GM12878 (cell line): ENCODE measurements around the gene HPSE2. TPM values are rescaled to one million over a fixed set of nuclear protein-coding genes. Genes with fewer than 3 reads are reported as not detected.

Source experiments
- ATAC-seq: fragments of 200-7000 bp; cut with Tn5 transposase; 3 replicates; pipeline ENCODE4 v1.9.1; 2020; ENCODE audit warnings: mild to moderate bottlenecking, moderate library complexity
- BruUV-seq: library from RNA; stranded (reverse); fragments of 400-500 nt; replicated peaks from 2 replicates; lab custom pipeline; 2021; lab: Mats Ljungman, UMichigan
- CTCF ChIA-PET: fragments of 300-600 bp; sonication (Branson Sonifier 250); formaldehyde crosslinking; extraction: SDS; loops from one replicate; lab custom pipeline; 2021; ENCODE audit warnings: inconsistent platforms; lab: Yijun Ruan, JAX
- POLR2A ChIA-PET: fragments of 350-600 bp; formaldehyde crosslinking; extraction: SDS; loops from one replicate; lab custom pipeline; 2021; ENCODE audit warnings: inconsistent platforms; lab: Charles Lee
- RAD21 ChIA-PET: fragments of 300-600 bp; sonication (Branson Sonifier 250); formaldehyde crosslinking; loops from one replicate; lab custom pipeline; 2023; ENCODE audit warnings: antibody characterized with exemption; ENCODE audit not compliant: unreplicated experiment; lab: Charles Lee
- SMC1A ChIA-PET: fragments of 300-600 bp; sonication (Branson Sonifier 250); formaldehyde crosslinking; loops from one replicate; lab custom pipeline; 2023; ENCODE audit not compliant: unreplicated experiment, uncharacterized antibody; lab: Charles Lee
- DNase-seq: peaks from one replicate; pipeline ENCODE4 v3.0.0-alpha.2; 2011; ENCODE audit warnings: low read depth, low spot score
- FAIRE-seq: peaks from 3 replicates; lab custom pipeline; 2011; peaks lifted over from hg19 to GRCh38; lab: Jason Lieb, UNC
- H2AFZ ChIP-seq: 2 replicates; pipeline ENCODE4 v1.6.0; 2011; ENCODE audit warnings: low read depth, low read length, control low read depth; ENCODE audit not compliant: control insufficient read depth
- H3K27ac ChIP-seq: 2 replicates; pipeline ENCODE4 v1.5.1; 2011; ENCODE audit warnings: control low read depth; ENCODE audit not compliant: control insufficient read depth, insufficient read depth
- H3K27me3 ChIP-seq, 2 experiments: replicated peaks in 1 of 2; 2 replicates each; pipeline versions ENCODE4 v1.6.0 to v1.6.1; 2011; ENCODE audit warnings: low read length in 1 of 2; ENCODE audit not compliant: control insufficient read depth in 2 of 2, insufficient read depth in 2 of 2
- H3K36me3 ChIP-seq, 2 experiments: 2 replicates each; pipeline ENCODE4 v1.5.1; 2011; ENCODE audit warnings: low read length in 1 of 2; ENCODE audit not compliant: control insufficient read depth in 2 of 2, insufficient read depth in 2 of 2
- H3K4me1 ChIP-seq: 2 replicates; pipeline ENCODE4 v1.6.1; 2011; ENCODE audit warnings: mild to moderate bottlenecking, low read length, moderate library complexity, mixed read lengths; ENCODE audit not compliant: control insufficient read depth, insufficient read depth
- H3K4me2 ChIP-seq: 2 replicates; pipeline ENCODE4 v1.6.0; 2011; ENCODE audit warnings: control low read depth; ENCODE audit not compliant: control insufficient read depth, insufficient read depth
- H3K4me3 ChIP-seq: fragments of 200-600 bp; sonication (generic); 2 replicates; pipeline ENCODE4 v1.5.1; 2016
- H3K79me2 ChIP-seq: 2 replicates; pipeline ENCODE4 v1.6.0; 2011; ENCODE audit warnings: low read length; ENCODE audit not compliant: control insufficient read depth, insufficient read depth
- H3K9ac ChIP-seq: 2 replicates; pipeline ENCODE4 v1.8.0; 2011; ENCODE audit warnings: low read length, control low read depth, mixed read lengths; ENCODE audit not compliant: control insufficient read depth, insufficient read depth
- H3K9me3 ChIP-seq: replicated peaks from 3 replicates; pipeline ENCODE4 v1.5.1; 2011; ENCODE audit warnings: mild to moderate bottlenecking, low read length; ENCODE audit not compliant: control insufficient read depth, insufficient read depth
- H4K20me1 ChIP-seq: 2 replicates; pipeline ENCODE4 v1.6.0; 2011; ENCODE audit not compliant: control insufficient read depth, insufficient read depth
- ASH2L ChIP-seq: fragments of 300-600, 200-600 bp; sonication (generic); IDR thresholded peaks from 2 replicates; pipeline ENCODE4 v1.6.1; 2017; ENCODE audit warnings: low read depth, mild to moderate bottlenecking, borderline replicate concordance
- BMI1 ChIP-seq: fragments of 450-650 bp; IDR thresholded peaks from 2 replicates; pipeline ENCODE4 v1.6.1; 2016; ENCODE audit warnings: mild to moderate bottlenecking, moderate library complexity, borderline replicate concordance
- DPF2 ChIP-seq: fragments of 450-650 bp; IDR thresholded peaks from 2 replicates; pipeline ENCODE4 v1.6.1; 2017; ENCODE audit warnings: mild to moderate bottlenecking
- IRF4 ChIP-seq: IDR thresholded peaks from 2 replicates; pipeline ENCODE4 v1.6.1; 2011; ENCODE audit warnings: low read depth, low read length
- KLF5 ChIP-seq: fragments of 450-650 bp; IDR thresholded peaks from 2 replicates; pipeline ENCODE4 v1.6.1; 2014; ENCODE audit warnings: mild to moderate bottlenecking; ENCODE audit not compliant: partially characterized antibody
- MEF2A ChIP-seq: IDR thresholded peaks from 2 replicates; pipeline ENCODE4 v1.6.1; 2011; ENCODE audit warnings: low read depth, mild to moderate bottlenecking, low read length, moderate library complexity; ENCODE audit not compliant: insufficient read depth
- NRF1 ChIP-seq: conservative IDR thresholded peaks from 2 replicates; pipeline ENCODE4 v1.6.1; 2011; ENCODE audit warnings: mild to moderate bottlenecking, low read depth, low read length, improper control_type of control experiment
- PAX5 ChIP-seq: IDR thresholded peaks from 2 replicates; pipeline ENCODE4 v1.6.1; 2011; ENCODE audit warnings: low read depth, low read length, borderline replicate concordance
- POU2F2 ChIP-seq: IDR thresholded peaks from 3 replicates; pipeline ENCODE4 v1.6.1; 2011; ENCODE audit warnings: low read depth, mild to moderate bottlenecking, low read length, borderline replicate concordance
- STAT1 ChIP-seq: fragments of 450-650 bp; conservative IDR thresholded peaks from 2 replicates; pipeline ENCODE4 v1.6.1; 2014; ENCODE audit warnings: antibody characterized with exemption, mild to moderate bottlenecking
- TCF12 ChIP-seq: IDR thresholded peaks from 2 replicates; pipeline ENCODE4 v1.6.1; 2011; ENCODE audit warnings: low read depth, mild to moderate bottlenecking, low read length
- TCF7 ChIP-seq: IDR thresholded peaks from 2 replicates; pipeline ENCODE4 v1.6.1; 2014; ENCODE audit warnings: antibody characterized with exemption, borderline replicate concordance
- WRNIP1 ChIP-seq: IDR thresholded peaks from 2 replicates; pipeline ENCODE4 v1.6.1; 2011; ENCODE audit warnings: low read depth, low read length, improper control_type of control experiment, borderline replicate concordance
- ZBED1 ChIP-seq: IDR thresholded peaks from 2 replicates; pipeline ENCODE4 v1.6.1; 2016; ENCODE audit warnings: borderline replicate concordance
- in situ Hi-C: fragments of 300-500 bp; cut with MboI; formaldehyde crosslinking; loops from 9 replicates; pipeline ENCODE4 v1.14.3; 2018; ENCODE audit warnings: mixed read lengths
- intact Hi-C: fragments of 100-400 bp; cut with micrococcal nuclease; formaldehyde crosslinking; loops from one replicate; pipeline ENCODE4 v1.14.2; 2022; ENCODE audit not compliant: unreplicated experiment
- polyA plus RNA-seq, 11 experiments: library from polyadenylated mRNA; depleted of rRNA in 4 of 11; unstranded in 6 of 11; stranded (reverse) in 5 of 11; fragments of >200 nt; fragmentation: Nextera tagmentation in 4 of 11; fragmentation: Illumina TruSeq in 1 of 11; extraction: Ambion mirVana in 4 of 11; extraction: Trizol in 1 of 11; gene quantifications; 1 replicate in 1 of 11; 2 replicates in 10 of 11; pipeline versions ENCODE4 v1.2.1 to v1.2.3, GENCODE V29; 2011 to 2016; ENCODE audit warnings: inconsistent platforms in 2 of 11, missing spikeins in 2 of 11, low read depth in 1 of 11
- total RNA-seq, 4 experiments: library from RNA; depleted of rRNA in 3 of 4; stranded (reverse); fragments of >200 nt in 3 of 4; fragmentation: Illumina TruSeq in 1 of 4; extraction: Trizol in 1 of 4; gene quantifications; 2 replicates each; pipeline versions ENCODE4 v1.2.1 to v1.2.3, GENCODE V29; 2013 to 2021
- TF ChIP-seq, protein P1 (sequence below): IDR thresholded peaks from 2 replicates; pipeline ENCODE4 v1.6.1; 2012; ENCODE audit warnings: low read depth, low read length, improper control_type of control experiment
- TF ChIP-seq, protein P2 (sequence below): fragments of 450-650 bp; IDR thresholded peaks from 2 replicates; pipeline ENCODE4 v1.6.1; 2018; ENCODE audit warnings: borderline replicate concordance, mild to moderate bottlenecking; ENCODE audit not compliant: partially characterized antibody
- TF ChIP-seq, protein P3 (sequence below): fragments of 450-650 bp; formaldehyde crosslinking; IDR thresholded peaks from 2 replicates; pipeline ENCODE4 v1.5.0; 2022; ENCODE audit warnings: mild to moderate bottlenecking, missing genetic modification characterization

HPSE2 gene
- total and polyA plus RNA-seq, 10 of the 15 experiments (the other 5 are each of a cell fraction or from before 2014, with no cell fraction given): 0.06 TPM; not detected in 9

- intact Hi-C loops: no loop called here
- FAIRE-seq: no peak
- BruUV-seq: no TSS peak
These were observed 116.3 kb downstream of the HPSE2 start for GRCh38 chr10:99119258-99119748.

More at GRCh38 chr10:99119258-99119748, 116.3 kb downstream of the HPSE2 start:
- SMC1A ChIA-PET: interaction anchor here (1.4 kb wide), 1 partner anchor 32 kb away, joined by 3 read pairs; no protein-coding TSS in a partner anchor
- H3K27me3 ChIP-seq: no peaks in the 10 kb centered on the region
- RAD21 ChIA-PET: no interaction called here
- ATAC-seq (no peak), DNase-seq (no peak)
- no peaks in the 10 kb centered on the region for H3K79me2 ChIP-seq
- CTCF ChIA-PET: interaction anchor here (0.5 kb wide), 1 partner anchor 1837 kb away, joined by 3 read pairs; no protein-coding TSS in a partner anchor
- POLR2A ChIA-PET: no interaction called here
- H4K20me1 ChIP-seq: no peaks in the 10 kb centered on the region
- no peaks in the 10 kb centered on the region for H3K36me3 ChIP-seq
- no peaks in the 10 kb centered on the region for H3K9me3 ChIP-seq
- H3K4me2 ChIP-seq: no peak overlapping the region
- H3K4me3 ChIP-seq: no peak overlapping the region
- H3K4me1 ChIP-seq: no peaks in the 10 kb centered on the region
- H2AFZ ChIP-seq: no peak overlapping the region
- in situ Hi-C loops: no loop called here
- H3K9ac ChIP-seq: no peak overlapping the region
- H3K27ac ChIP-seq: no peak overlapping the region
- TF ChIP-seq ASH2L (no peak), NRF1 (no peak), STAT1 (no peak), PAX5 (no peak), POU2F2 (no peak), MEF2A (no peak), BMI1 (no peak), KLF5 (no peak), TCF7 (no peak), WRNIP1 (no peak), IRF4 (no peak), ZBED1 (no peak), DPF2 (no peak), TCF12 (no peak)
- TF ChIP-seq, protein P1, sequence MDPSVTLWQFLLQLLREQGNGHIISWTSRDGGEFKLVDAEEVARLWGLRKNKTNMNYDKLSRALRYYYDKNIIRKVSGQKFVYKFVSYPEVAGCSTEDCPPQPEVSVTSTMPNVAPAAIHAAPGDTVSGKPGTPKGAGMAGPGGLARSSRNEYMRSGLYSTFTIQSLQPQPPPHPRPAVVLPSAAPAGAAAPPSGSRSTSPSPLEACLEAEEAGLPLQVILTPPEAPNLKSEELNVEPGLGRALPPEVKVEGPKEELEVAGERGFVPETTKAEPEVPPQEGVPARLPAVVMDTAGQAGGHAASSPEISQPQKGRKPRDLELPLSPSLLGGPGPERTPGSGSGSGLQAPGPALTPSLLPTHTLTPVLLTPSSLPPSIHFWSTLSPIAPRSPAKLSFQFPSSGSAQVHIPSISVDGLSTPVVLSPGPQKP: no peak
- TF ChIP-seq, protein P2, sequence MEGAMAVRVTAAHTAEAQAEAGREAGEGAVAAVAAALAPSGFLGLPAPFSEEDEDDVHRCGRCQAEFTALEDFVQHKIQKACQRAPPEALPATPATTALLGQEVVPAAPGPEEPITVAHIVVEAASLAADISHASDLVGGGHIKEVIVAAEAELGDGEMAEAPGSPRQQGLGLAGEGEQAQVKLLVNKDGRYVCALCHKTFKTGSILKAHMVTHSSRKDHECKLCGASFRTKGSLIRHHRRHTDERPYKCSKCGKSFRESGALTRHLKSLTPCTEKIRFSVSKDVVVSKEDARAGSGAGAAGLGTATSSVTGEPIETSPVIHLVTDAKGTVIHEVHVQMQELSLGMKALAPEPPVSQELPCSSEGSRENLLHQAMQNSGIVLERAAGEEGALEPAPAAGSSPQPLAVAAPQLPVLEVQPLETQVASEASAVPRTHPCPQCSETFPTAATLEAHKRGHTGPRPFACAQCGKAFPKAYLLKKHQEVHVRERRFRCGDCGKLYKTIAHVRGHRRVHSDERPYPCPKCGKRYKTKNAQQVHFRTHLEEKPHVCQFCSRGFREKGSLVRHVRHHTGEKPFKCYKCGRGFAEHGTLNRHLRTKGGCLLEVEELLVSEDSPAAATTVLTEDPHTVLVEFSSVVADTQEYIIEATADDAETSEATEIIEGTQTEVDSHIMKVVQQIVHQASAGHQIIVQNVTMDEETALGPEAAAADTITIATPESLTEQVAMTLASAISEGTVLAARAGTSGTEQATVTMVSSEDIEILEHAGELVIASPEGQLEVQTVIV: no peak
- TF ChIP-seq, protein P3, sequence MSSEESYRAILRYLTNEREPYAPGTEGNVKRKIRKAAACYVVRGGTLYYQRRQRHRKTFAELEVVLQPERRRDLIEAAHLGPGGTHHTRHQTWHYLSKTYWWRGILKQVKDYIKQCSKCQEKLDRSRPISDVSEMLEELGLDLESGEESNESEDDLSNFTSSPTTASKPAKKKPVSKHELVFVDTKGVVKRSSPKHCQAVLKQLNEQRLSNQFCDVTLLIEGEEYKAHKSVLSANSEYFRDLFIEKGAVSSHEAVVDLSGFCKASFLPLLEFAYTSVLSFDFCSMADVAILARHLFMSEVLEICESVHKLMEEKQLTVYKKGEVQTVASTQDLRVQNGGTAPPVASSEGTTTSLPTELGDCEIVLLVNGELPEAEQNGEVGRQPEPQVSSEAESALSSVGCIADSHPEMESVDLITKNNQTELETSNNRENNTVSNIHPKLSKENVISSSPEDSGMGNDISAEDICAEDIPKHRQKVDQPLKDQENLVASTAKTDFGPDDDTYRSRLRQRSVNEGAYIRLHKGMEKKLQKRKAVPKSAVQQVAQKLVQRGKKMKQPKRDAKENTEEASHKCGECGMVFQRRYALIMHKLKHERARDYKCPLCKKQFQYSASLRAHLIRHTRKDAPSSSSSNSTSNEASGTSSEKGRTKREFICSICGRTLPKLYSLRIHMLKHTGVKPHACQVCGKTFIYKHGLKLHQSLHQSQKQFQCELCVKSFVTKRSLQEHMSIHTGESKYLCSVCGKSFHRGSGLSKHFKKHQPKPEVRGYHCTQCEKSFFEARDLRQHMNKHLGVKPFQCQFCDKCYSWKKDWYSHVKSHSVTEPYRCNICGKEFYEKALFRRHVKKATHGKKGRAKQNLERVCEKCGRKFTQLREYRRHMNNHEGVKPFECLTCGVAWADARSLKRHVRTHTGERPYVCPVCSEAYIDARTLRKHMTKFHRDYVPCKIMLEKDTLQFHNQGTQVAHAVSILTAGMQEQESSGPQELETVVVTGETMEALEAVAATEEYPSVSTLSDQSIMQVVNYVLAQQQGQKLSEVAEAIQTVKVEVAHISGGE (CRISPR knock-in tag): no peak
